Panc1 (cell line): ENCODE measurements around the gene PXYLP1.

ENCODE experiments used
- CTCF ChIP-seq: fragments of 450-650 bp; IDR thresholded peaks from 2 replicates; pipeline ENCODE4 v1.5.1; 2017; ENCODE audit warnings: mild to moderate bottlenecking
- POLR2AphosphoS5 ChIP-seq: IDR thresholded peaks from 2 replicates; pipeline ENCODE4 v1.6.1; 2012; ENCODE audit warnings: mild to moderate bottlenecking, low read depth, low read length, moderate library complexity
- TCF7L2 ChIP-seq: IDR thresholded peaks from 2 replicates; pipeline ENCODE4 v1.6.1; 2011; ENCODE audit warnings: mild to moderate bottlenecking, low read depth, low read length, inconsistent platforms
- TF ChIP-seq, protein P1 (sequence below), 2 experiments: IDR thresholded peaks; 2 replicates each; pipeline ENCODE4 v1.6.1; 2011 to 2012; ENCODE audit warnings: low read depth in 2 of 2, control low read depth in 1 of 2, low read length in 1 of 2, mild to moderate bottlenecking in 1 of 2, moderate library complexity in 1 of 2; ENCODE audit not compliant: insufficient read depth in 1 of 2

GRCh38 chr3:141326123-141326522, 94.5 kb downstream of the PXYLP1 start:
- TF ChIP-seq POLR2AphosphoS5 = no peak
- no peak for TF ChIP-seq CTCF
- TF ChIP-seq TCF7L2 = no peak
- TF ChIP-seq, protein P1, sequence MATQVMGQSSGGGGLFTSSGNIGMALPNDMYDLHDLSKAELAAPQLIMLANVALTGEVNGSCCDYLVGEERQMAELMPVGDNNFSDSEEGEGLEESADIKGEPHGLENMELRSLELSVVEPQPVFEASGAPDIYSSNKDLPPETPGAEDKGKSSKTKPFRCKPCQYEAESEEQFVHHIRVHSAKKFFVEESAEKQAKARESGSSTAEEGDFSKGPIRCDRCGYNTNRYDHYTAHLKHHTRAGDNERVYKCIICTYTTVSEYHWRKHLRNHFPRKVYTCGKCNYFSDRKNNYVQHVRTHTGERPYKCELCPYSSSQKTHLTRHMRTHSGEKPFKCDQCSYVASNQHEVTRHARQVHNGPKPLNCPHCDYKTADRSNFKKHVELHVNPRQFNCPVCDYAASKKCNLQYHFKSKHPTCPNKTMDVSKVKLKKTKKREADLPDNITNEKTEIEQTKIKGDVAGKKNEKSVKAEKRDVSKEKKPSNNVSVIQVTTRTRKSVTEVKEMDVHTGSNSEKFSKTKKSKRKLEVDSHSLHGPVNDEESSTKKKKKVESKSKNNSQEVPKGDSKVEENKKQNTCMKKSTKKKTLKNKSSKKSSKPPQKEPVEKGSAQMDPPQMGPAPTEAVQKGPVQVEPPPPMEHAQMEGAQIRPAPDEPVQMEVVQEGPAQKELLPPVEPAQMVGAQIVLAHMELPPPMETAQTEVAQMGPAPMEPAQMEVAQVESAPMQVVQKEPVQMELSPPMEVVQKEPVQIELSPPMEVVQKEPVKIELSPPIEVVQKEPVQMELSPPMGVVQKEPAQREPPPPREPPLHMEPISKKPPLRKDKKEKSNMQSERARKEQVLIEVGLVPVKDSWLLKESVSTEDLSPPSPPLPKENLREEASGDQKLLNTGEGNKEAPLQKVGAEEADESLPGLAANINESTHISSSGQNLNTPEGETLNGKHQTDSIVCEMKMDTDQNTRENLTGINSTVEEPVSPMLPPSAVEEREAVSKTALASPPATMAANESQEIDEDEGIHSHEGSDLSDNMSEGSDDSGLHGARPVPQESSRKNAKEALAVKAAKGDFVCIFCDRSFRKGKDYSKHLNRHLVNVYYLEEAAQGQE (IDR thresholded peaks at IDR 0.05; ENCODE audit: insufficient read depth in 1 of 2, low read depth in 2 of 2, low read length in 1 of 2) = no peak
